HCT116 (cell line): ENCODE results near the gene CR2. TPM values are rescaled to one million over a fixed set of nuclear protein-coding genes. Genes with fewer than 3 reads are reported as not detected.

ENCODE experiments used
- ATAC-seq: fragments of 200-7000 bp; cut with Tn5 transposase; 2 replicates; pipeline ENCODE4 v1.9.1; 2020; ENCODE audit warnings: mild to moderate bottlenecking, moderate library complexity
- BruUV-seq: library from RNA; stranded (reverse); fragments of 400-500 nt; replicated peaks from 2 replicates; lab custom pipeline; 2021; lab: Mats Ljungman, UMichigan
- CTCF ChIA-PET: fragments of 300-600 bp; sonication (Branson Sonifier 250); formaldehyde crosslinking; loops from one replicate; lab custom pipeline; 2021; ENCODE audit warnings: antibody characterized with exemption; lab: Charles Lee
- POLR2A ChIA-PET: fragments of 300-600, 350-600 bp; sonication (Branson Sonifier 250); formaldehyde crosslinking; loops from one replicate; lab custom pipeline; 2021; ENCODE audit warnings: antibody characterized with exemption; lab: Charles Lee
- RAD21 ChIA-PET, 2 experiments: fragments of 300-600 bp; sonication (Branson Sonifier 250); formaldehyde crosslinking; loops; one replicate each; lab custom pipeline; 2023; ENCODE audit warnings: low total read pairs in 2 of 2; ENCODE audit not compliant: uncharacterized antibody in 2 of 2, unreplicated experiment in 2 of 2, low non-redundant PET in 1 of 2; lab: Charles Lee
- DNase-seq: peaks from one replicate; pipeline ENCODE4 v3.0.0-alpha.2; 2010; ENCODE audit warnings: low read depth, low spot score
- H2AFZ ChIP-seq: fragments of 200-600 bp; shearing (Covaris generic), sonication (generic); 2 replicates; pipeline ENCODE4 v1.6.1; 2017; ENCODE audit warnings: low read depth, mixed run types, mixed read lengths, antibody characterized with exemption, low read length; ENCODE audit not compliant: poor library complexity, severe bottlenecking
- H3K27ac ChIP-seq: 2 replicates; pipeline ENCODE4 v1.5.1; 2012; ENCODE audit warnings: low read depth, low read length
- H3K27me3 ChIP-seq: fragments of 200-600 bp; sonication (generic); 2 replicates; pipeline ENCODE4 v1.6.1; 2016; ENCODE audit warnings: mixed run types, low read length, mixed read lengths; ENCODE audit not compliant: insufficient read depth
- H3K36me3 ChIP-seq, 2 experiments: fragments of 200-500 bp in 1 of 2; fragments of 200-600 bp in 1 of 2; sonication (Bioruptor generic) in 1 of 2; sonication (generic) in 1 of 2; 2 replicates each; pipeline versions ENCODE4 v1.5.1 to v1.6.1; 2014 to 2016; ENCODE audit warnings: low read length in 2 of 2, inconsistent platforms in 1 of 2, mixed read lengths in 1 of 2, mixed run types in 1 of 2; ENCODE audit not compliant: insufficient read depth in 2 of 2, control insufficient read depth in 1 of 2
- H3K4me1 ChIP-seq, 2 experiments: fragments of 200-600 bp in 1 of 2; sonication (generic) in 1 of 2; 2 replicates each; pipeline versions ENCODE4 v1.5.1 to v1.6.1; 2012 to 2017; ENCODE audit warnings: low read length in 2 of 2, inconsistent platforms in 1 of 2, mild to moderate bottlenecking in 1 of 2, mixed read lengths in 1 of 2, mixed run types in 1 of 2, moderate library complexity in 1 of 2; ENCODE audit not compliant: insufficient read depth in 2 of 2, control insufficient read depth in 1 of 2
- H3K4me2 ChIP-seq: fragments of 200-600 bp; sonication (generic); 2 replicates; pipeline ENCODE4 v1.6.1; 2017; ENCODE audit warnings: mixed run types, low read length, mixed read lengths
- H3K4me3 ChIP-seq, 2 experiments: fragments of 200-600 bp in 1 of 2; sonication (generic) in 1 of 2; replicated peaks in 1 of 2; 2 replicates each; pipeline ENCODE4 v1.5.1; 2011 to 2016; ENCODE audit warnings: low read length in 2 of 2, control low read depth in 1 of 2, low read depth in 1 of 2, mild to moderate bottlenecking in 1 of 2, mixed read lengths in 1 of 2, mixed run types in 1 of 2
- H3K79me2 ChIP-seq: fragments of 200-600 bp; sonication (generic); 2 replicates; pipeline ENCODE4 v1.6.1; 2017; ENCODE audit warnings: mild to moderate bottlenecking, mixed run types, low read length, moderate library complexity, mixed read lengths; ENCODE audit not compliant: insufficient read depth
- H3K9ac ChIP-seq: fragments of 200-600 bp; sonication (generic); 2 replicates; pipeline ENCODE4 v1.6.1; 2016; ENCODE audit warnings: low read length, mixed read lengths
- H3K9me2 ChIP-seq: fragments of 200-600 bp; sonication (generic), shearing (Covaris generic); 2 replicates; pipeline ENCODE4 v1.6.1; 2017; ENCODE audit warnings: mixed run types, mild to moderate bottlenecking, moderate library complexity; ENCODE audit not compliant: insufficient read depth
- H3K9me3 ChIP-seq, 2 experiments: fragments of 200-500 bp in 1 of 2; fragments of 200-600 bp in 1 of 2; sonication (Bioruptor generic) in 1 of 2; sonication (generic) in 1 of 2; 2 replicates each; pipeline ENCODE4 v1.6.1; 2014 to 2017; ENCODE audit warnings: low read length in 2 of 2, mixed read lengths in 2 of 2, inconsistent platforms in 1 of 2, low read depth in 1 of 2, mild to moderate bottlenecking in 1 of 2, mixed run types in 1 of 2, moderate library complexity in 1 of 2; ENCODE audit not compliant: control insufficient read depth in 1 of 2, insufficient read depth in 1 of 2
- H4K20me1 ChIP-seq: fragments of 200-600 bp; sonication (generic), shearing (Covaris generic); 2 replicates; pipeline ENCODE4 v1.6.1; 2017; ENCODE audit warnings: mixed run types, mild to moderate bottlenecking, moderate library complexity; ENCODE audit not compliant: insufficient read depth
- CBX3 ChIP-seq: IDR thresholded peaks from 2 replicates; pipeline ENCODE4 v1.6.1; 2012; ENCODE audit warnings: low read depth
- CEBPB ChIP-seq: IDR thresholded peaks from 2 replicates; pipeline ENCODE4 v1.6.1; 2012; ENCODE audit warnings: low read depth
- EGR1 ChIP-seq: IDR thresholded peaks from 2 replicates; pipeline ENCODE4 v1.6.1; 2012; ENCODE audit warnings: low read depth
- ELF1 ChIP-seq: IDR thresholded peaks from 2 replicates; pipeline ENCODE4 v1.6.1; 2012; ENCODE audit warnings: low read depth, borderline replicate concordance
- EZH2 ChIP-seq: fragments of 200-600 bp; sonication (generic); IDR thresholded peaks from 2 replicates; pipeline ENCODE4 v1.6.1; 2017; ENCODE audit warnings: antibody characterized with exemption, mixed run types
- EZH2phosphoT487 ChIP-seq: fragments of 200-600 bp; IDR thresholded peaks from 2 replicates; pipeline ENCODE4 v1.6.1; 2018; ENCODE audit warnings: antibody characterized with exemption, borderline replicate concordance
- FOSL1 ChIP-seq: IDR thresholded peaks from 2 replicates; pipeline ENCODE4 v1.6.1; 2012; ENCODE audit warnings: low read depth
- JUND ChIP-seq: IDR thresholded peaks from 2 replicates; pipeline ENCODE4 v1.6.1; 2012
- POLR2AphosphoS5 ChIP-seq: IDR thresholded peaks from 2 replicates; pipeline ENCODE4 v1.6.1; 2011; ENCODE audit warnings: mild to moderate bottlenecking, low read depth, low read length, moderate library complexity
- RAD21 ChIP-seq: IDR thresholded peaks from 2 replicates; pipeline ENCODE4 v1.6.1; 2012; ENCODE audit warnings: low read depth, mild to moderate bottlenecking
- SIN3A ChIP-seq: IDR thresholded peaks from 2 replicates; pipeline ENCODE4 v1.6.1; 2012; ENCODE audit warnings: low read depth
- SP1 ChIP-seq: IDR thresholded peaks from 2 replicates; pipeline ENCODE4 v1.6.1; 2012; ENCODE audit warnings: low read depth
- SRF ChIP-seq: IDR thresholded peaks from 2 replicates; pipeline ENCODE4 v1.6.1; 2012; ENCODE audit warnings: low read depth
- YY1 ChIP-seq: IDR thresholded peaks from 2 replicates; pipeline ENCODE4 v1.6.1; 2011; ENCODE audit warnings: low read length, low read depth, moderate library complexity, mild to moderate bottlenecking; ENCODE audit not compliant: insufficient replicate concordance; ENCODE audit errors: extremely low read depth
- ZFX ChIP-seq: fragments of 450-650 bp; IDR thresholded peaks from 2 replicates; pipeline ENCODE4 v1.6.1; 2017
- intact Hi-C: fragments of 100-400 bp; cut with micrococcal nuclease; formaldehyde crosslinking; loops from 2 replicates; pipeline ENCODE4 v1.10.0; 2022
- total RNA-seq: library from RNA; stranded (reverse); gene quantifications from one replicate; pipeline ENCODE4 v1.2.1, GENCODE V29; 2021; ENCODE audit not compliant: unreplicated experiment
- TF ChIP-seq, protein P1 (sequence below): IDR thresholded peaks from 2 replicates; pipeline ENCODE4 v1.6.1; 2012
- TF ChIP-seq, protein P2 (sequence below): IDR thresholded peaks from 2 replicates; pipeline ENCODE4 v1.6.1; 2012
- TF ChIP-seq, protein P3 (sequence below): IDR thresholded peaks from 2 replicates; pipeline ENCODE4 v1.6.1; 2011; ENCODE audit warnings: mild to moderate bottlenecking, low read length, moderate library complexity; ENCODE audit not compliant: insufficient replicate concordance; ENCODE audit errors: extremely low read depth

Gene CR2
- total RNA-seq, 1 experiment from 2014 or later: 4.0 TPM

DNA sequence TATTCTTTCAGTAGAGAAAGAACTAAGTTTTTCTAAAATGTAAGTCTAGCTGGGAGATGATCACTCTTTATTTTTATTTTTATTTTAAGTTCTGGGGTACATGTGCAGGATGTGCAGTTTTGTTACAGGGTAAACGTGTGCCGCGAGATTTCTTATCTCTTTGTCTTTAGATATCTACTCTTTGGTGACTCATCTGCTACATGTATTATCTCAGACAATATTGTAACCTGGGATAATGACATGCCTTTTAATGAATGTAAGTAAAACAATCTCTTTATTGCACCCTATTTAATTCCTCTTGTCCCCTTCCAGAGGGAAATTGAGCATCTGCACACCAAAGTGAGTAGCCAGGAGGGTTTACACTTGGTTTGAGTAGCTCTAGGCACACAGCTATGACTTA is 9.4 kb downstream of the CR2 start:
- ATAC-seq: no peak
- Histone ChIP-seq H3K27me3 (no peaks in the 10 kb centered on the region), H4K20me1 (no peaks in the 10 kb centered on the region), H3K9me3 (no peaks in the 10 kb centered on the region), H3K79me2 (no peaks in the 10 kb centered on the region), H3K27ac (no peak overlapping the region), H3K4me2 (no peak overlapping the region), H3K9me2 (0 out of 2 replicates have a peak, but pooled peaks cover 5% of the 10 kb centered on the region), H3K4me3 (no peak overlapping the region), H3K4me1 (no peaks in the 10 kb centered on the region), H2AFZ (no peak overlapping the region), H3K36me3 (no peaks in the 10 kb centered on the region), H3K9ac (no peak overlapping the region)
- BruUV-seq: no TSS peak
- ChIA-PET CTCF (interaction anchor here (1.4 to 1.6 kb wide), 2 partner anchors 8 to 10 kb away, joined by 3 read pairs; partner anchors contain the start of gene CR2), RAD21 (no interaction called here), POLR2A (no interaction called here)
- TF ChIP-seq CBX3 (no peak), EZH2phosphoT487 (no peak), SP1 (no peak), EGR1 (no peak), JUND (no peak), ELF1 (no peak), YY1 (no peak)
- DNase-seq: no peak
- intact Hi-C loops: no loop called here

DNA sequence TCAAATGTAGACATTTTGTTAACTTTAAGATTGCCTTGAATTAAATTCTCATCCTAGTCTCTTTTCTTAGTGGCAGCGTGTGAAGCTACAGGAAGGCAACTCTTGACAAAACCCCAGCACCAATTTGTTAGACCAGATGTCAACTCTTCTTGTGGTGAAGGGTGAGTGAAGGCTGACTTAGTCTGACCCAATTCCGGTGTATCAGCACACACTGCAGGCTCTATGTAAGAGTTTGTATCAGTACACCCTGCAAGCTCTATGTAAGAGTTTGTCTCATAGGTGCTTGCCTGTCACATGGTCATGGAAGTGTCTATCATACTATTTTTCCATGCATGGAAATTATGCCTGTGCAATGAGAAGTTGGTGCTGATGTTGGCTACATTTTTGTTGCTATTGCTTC is 16.8 kb downstream of the CR2 start:
- ATAC-seq: no peak
- H3K9me3 ChIP-seq: no peaks in the 10 kb centered on the region
- CTCF ChIA-PET: interaction anchor here (1.2 kb wide), 1 partner anchor 16 kb away, joined by 4 read pairs; no protein-coding TSS in a partner anchor
- H3K4me3 ChIP-seq: no peak overlapping the region
- POLR2A ChIA-PET: no interaction called here
- no peak overlapping the region for H2AFZ ChIP-seq
- no peak for DNase-seq
- H3K9ac ChIP-seq: no peak overlapping the region
- RAD21 ChIA-PET: no interaction called here
- no peaks in the 10 kb centered on the region for H3K79me2 ChIP-seq
- H3K27me3 ChIP-seq: no peaks in the 10 kb centered on the region
- no peak overlapping the region for H3K27ac ChIP-seq
- BruUV-seq: no TSS peak
- no peaks in the 10 kb centered on the region for H3K4me1 ChIP-seq
- no peaks in the 10 kb centered on the region for H3K9me2 ChIP-seq
- TF ChIP-seq POLR2AphosphoS5 (no peak), SRF (no peak), SP1 (no peak), CBX3 (no peak), ELF1 (no peak), CEBPB (no peak), FOSL1 (no peak), RAD21 (no peak), ZFX (no peak), SIN3A (no peak), EZH2 (no peak), EGR1 (no peak)
- TF ChIP-seq, protein P1, sequence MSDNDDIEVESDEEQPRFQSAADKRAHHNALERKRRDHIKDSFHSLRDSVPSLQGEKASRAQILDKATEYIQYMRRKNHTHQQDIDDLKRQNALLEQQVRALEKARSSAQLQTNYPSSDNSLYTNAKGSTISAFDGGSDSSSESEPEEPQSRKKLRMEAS: no peak
- TF ChIP-seq, protein P2, sequence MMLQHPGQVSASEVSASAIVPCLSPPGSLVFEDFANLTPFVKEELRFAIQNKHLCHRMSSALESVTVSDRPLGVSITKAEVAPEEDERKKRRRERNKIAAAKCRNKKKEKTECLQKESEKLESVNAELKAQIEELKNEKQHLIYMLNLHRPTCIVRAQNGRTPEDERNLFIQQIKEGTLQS: no peak
- TF ChIP-seq, protein P3, sequence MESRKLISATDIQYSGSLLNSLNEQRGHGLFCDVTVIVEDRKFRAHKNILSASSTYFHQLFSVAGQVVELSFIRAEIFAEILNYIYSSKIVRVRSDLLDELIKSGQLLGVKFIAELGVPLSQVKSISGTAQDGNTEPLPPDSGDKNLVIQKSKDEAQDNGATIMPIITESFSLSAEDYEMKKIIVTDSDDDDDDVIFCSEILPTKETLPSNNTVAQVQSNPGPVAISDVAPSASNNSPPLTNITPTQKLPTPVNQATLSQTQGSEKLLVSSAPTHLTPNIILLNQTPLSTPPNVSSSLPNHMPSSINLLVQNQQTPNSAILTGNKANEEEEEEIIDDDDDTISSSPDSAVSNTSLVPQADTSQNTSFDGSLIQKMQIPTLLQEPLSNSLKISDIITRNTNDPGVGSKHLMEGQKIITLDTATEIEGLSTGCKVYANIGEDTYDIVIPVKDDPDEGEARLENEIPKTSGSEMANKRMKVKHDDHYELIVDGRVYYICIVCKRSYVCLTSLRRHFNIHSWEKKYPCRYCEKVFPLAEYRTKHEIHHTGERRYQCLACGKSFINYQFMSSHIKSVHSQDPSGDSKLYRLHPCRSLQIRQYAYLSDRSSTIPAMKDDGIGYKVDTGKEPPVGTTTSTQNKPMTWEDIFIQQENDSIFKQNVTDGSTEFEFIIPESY: no peak
- intact Hi-C loops: no loop called here
- no peaks in the 10 kb centered on the region for H3K36me3 ChIP-seq
- H3K4me2 ChIP-seq: no peak overlapping the region
- H4K20me1 ChIP-seq: no peaks in the 10 kb centered on the region
